Activated naive CD4-positive, alpha-beta T cell treated with anti-CD3 and anti-CD28 coated beads, Interleukin-2, amount 50 U/mL, for 16 hours (primary cell): ENCODE measurements around the gene DAB1.

Source experiments
- DNase-seq: peaks from one replicate; pipeline ENCODE4 v3.0.0-alpha.2; 2020

The DAB1 gene

GRCh38 chr1:57311411-57311810, 112.4 kb downstream of the DAB1 start:
- DNase-seq: no peak

DNA sequence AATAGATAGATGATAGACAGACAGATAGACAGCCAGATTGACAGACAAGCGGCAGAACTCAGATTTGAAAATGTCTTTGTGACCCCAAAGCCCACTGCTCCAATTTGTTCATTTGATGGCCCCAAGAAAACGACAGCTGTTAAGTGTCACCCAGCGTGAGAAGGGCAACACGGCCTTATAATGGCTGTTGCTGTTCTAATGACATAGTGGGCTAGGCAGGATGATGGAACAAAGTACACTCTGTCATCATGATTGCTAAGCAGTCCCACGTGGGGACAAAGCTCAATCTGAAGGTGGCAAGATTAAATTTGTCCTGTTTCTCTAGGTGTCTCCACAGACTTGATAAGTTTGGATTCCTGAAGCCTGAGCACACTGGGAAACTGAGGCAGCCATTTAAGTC, 112.9 kb downstream of the DAB1 start:
- DNase-seq: no peak

GRCh38 chr1:57309630-57310029, 114.2 kb downstream of the DAB1 start:
- no peak for DNase-seq

DNA sequence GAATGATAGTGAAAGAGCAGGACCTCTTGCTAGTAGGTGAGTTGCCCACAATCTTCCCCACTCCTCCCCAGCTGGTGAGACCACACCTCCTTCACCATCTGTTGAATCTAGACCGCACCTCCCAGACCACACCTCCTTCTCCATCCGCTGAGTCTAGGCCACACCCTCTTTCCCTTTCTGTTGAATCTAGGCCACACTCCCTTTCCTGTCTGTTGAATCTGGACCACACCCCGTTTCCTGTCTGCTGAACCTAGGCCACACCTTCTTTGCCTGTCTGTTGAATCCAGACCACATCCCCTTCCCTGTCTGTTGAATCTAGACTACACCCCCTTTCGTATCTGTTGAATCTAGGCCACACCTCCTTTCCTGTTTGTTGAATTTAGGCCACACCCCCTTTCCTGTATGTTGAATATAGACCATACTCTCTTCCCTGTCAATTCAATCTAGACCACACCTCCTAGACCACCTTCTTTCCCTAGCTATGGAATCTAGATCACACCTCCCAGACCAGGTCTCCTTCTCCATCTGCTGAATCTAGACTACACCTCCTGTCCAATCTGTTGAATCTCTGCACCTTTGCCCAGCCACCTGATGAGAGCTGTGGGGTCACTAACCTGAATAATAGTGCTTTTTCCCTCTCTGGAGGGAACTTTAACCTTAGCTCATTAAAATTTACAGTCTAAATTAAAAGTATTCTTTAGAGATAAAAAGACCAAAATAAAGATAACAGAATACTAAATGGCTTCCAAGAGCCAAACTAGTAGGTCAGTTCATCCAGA, 116.3 kb downstream of the DAB1 start:
- DNase-seq: no peak

DNA sequence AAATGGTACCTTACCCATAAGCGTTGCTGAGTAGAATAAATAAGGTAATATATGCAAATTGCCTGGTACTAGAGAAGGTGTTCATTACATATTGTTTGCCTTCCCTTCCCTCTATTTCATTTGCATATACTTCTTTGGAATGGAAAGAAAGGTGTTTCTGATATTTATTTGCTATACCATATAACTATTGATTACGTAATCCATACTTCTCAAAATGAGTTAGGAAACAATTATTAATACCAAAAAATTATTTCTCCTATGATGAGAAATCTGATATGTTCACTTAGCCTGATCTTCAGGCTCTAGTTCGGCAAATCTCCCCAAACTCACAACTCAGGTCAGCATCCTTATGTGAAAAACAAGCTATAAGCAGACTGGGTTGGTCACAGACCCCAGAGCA, 119.3 kb downstream of the DAB1 start:
- DNase-seq: no peak

GRCh38 chr1:57302812-57303596, 120.9 kb downstream of the DAB1 start:
- DNase-seq: no peak

GRCh38 chr1:57300186-57300585, 123.7 kb downstream of the DAB1 start:
- no peak for DNase-seq

GRCh38 chr1:57296726-57297250, 127.1 kb downstream of the DAB1 start:
- DNase-seq: no peak

GRCh38 chr1:57295326-57295725, 128.5 kb downstream of the DAB1 start:
- no peak for DNase-seq

DNA sequence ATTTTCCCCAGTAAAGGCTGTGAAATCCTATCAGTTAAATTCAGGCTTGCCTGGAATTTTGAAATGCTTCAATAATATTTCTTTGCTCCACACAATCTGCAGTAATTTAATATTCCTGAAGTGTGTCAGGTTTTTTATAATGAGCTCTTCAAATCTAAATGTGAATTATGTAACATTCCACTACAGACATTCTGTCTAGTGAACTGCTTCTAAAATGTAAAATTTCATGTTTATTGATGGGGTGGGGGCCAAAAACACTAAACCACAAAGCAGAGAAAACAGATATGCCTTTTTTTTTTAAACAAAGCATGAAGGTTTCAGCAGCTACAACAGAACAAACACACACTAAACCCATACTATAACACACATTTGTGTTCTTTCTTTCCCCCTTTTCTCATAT, 129.7 kb downstream of the DAB1 start:
- no peak for DNase-seq

DNA sequence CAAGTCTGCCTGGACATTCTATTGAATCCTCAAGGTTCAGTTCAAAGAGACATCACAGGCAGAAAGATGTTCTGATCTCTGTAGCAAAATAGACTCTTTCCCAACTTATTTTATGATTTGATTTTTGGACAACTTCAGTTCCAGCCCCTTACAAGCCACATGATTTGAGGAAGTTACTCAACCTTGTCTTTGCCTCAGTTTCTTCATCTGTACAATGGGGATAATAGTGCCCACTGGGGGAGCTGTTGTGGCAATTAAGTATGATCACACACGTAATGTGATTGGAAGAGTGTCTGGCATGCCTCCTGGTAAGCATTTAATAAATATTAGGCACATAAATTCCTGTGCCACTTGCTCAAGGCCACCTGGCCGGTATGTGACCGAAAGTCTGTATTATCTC, 130.6 kb downstream of the DAB1 start:
- no peak for DNase-seq

DNA sequence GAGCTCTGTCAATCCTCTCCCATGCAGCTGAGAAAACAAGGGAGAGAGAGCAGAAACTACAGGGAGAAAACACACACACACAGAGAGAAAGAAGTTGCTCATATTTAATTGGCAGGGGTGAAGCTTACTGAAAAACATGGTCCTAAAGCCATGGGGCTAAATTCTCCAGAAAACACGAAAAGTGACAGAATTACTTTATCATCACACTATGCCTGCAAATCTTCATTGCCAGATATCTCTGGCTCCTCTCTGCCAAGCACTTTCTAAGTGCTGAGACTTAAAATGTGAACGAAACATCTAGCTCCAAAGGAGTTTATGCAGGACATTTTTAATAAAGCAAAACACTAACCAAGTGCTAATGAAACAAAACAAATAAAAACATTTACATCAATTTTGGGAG, 134.1 kb downstream of the DAB1 start:
- no peak for DNase-seq

DNA sequence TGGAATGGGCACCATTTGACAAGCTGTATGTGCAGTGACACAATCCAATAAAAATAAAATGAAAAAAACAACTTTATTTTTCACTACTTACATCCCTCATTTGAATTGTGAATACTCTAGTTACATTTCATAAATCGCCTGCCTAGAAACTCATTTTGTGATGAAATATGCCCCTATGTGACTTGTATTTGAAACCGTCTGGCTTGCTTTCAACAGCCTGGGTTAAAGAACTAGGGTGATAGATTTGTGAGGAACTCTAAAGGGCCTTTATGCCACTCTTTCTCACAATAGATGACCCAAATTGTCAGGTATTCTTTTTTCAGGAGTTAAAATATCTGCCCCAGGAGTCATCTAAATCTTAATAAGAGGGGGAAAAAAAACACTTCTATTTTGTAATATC, 137.9 kb downstream of the DAB1 start:
- no peak for DNase-seq

DNA sequence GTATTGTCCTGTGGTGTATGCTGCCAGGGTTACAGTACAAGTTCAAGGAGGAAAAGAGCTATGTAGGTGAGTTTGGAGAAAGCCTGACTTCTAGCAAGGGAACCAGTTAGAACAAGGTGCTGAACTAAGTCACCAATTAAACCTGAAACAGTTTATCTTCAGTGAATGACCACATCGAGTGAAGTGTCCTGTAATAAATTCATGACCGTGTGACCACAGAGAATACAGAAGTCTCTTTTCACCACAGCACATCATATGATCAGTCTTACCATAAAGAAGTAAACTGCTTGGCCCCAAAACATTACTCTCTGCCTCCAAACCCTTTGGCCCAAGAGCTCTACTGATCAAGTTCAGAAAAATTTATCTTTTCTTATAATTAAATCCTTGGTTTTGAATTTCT, 141.4 kb downstream of the DAB1 start:
- no peak for DNase-seq

- no peak for DNase-seq
These were observed 142.5 kb downstream of the DAB1 start for GRCh38 chr1:57281324-57281723.

- DNase-seq: no peak
These were observed 143.8 kb downstream of the DAB1 start for GRCh38 chr1:57279909-57280666.

- DNase-seq: no peak
These were observed 145.3 kb downstream of the DAB1 start for GRCh38 chr1:57278558-57278957.

DNA sequence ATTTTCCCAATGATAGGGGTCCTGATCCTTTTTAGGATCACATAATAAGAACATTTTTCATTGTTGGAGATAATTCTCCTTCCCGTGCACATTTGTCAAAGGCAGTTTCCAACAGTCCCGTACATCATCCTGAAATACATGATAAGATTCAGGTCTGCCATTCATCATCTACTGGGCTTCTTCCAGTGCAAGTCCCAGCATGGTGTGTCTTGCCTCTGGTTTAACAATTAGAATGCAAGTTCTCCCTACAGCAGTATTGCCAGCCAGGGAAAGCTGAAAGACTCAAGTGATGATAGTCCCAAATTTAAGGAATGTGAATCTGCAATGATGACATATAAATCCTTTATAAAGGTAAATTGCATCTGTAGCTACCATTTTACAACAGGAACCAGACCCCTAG, 146.2 kb downstream of the DAB1 start:
- DNase-seq: no peak

GRCh38 chr1:57276918-57277317, 146.9 kb downstream of the DAB1 start:
- DNase-seq: no peak

DNA sequence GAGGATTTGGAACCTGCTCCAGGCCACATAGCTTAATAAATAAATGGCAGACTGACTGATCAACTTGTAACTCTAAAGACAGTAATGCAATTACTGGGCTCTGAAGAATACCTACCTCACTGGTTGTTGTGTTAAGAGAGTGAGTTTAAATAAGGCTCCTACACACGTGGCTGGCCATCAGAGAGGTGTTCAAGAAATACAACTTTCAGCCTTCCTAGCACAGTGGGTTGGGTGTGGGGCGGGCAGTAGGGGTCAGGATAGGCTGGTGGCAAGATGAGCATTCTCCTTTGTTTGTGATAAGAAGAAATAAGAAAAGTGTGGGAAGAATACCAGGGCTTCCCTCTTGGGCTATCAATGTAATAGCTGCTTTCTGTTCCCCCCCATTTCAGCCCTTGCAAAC, 151.3 kb downstream of the DAB1 start:
- DNase-seq: no peak

GRCh38 chr1:57272150-57272549, 151.7 kb downstream of the DAB1 start:
- DNase-seq: no peak

DNA sequence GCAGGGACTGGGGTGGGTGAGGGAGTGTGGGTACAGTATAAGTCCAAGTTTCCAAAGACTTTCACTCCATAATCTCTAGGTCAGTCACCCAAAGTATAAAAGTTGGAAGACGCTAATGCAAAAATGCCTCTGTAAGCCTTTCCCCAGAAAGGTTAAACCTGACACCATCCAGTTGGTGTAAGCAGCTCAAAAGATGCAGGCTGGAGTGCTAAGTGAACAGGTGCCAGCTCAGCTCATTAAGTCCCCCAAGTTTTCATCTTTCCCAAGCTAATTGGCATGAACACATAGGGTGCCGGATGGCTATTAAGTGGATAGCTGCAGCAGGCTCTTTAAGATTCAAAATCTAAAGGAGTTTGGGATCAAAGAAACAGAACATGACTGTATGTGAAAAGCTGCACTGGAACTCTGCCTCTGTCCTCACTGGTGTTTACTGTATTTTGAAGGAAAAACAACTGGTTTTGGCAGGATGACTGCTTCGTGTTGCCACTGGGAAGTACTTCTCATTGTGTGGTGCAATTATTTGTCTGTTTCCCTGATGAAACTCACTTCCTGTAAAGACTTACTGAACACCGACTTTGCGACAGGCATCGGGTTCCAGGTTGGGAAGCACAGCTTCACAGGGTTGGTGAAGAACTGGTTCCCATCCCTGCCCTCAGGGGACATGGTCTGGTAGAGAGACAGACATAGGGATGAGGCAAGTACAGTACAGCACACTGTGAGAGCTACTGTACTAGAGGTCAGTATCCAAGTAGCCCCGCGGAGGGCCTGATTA, 152.7 kb downstream of the DAB1 start:
- no peak for DNase-seq
